Ovary (tissue), 3 donors: ENCODE data around the gene DISP1.

Experiments
- EP300 ChIP-seq: sonication (generic); formaldehyde crosslinking; IDR thresholded peaks from one replicate; pipeline ENCODE4 v1.6.1; 2017; ENCODE audit warnings: antibody characterized with exemption
- POLR2A ChIP-seq: fragments of 450-650 bp; IDR thresholded peaks from one replicate; pipeline ENCODE4 v1.6.1; 2017; ENCODE audit warnings: antibody characterized with exemption, mild to moderate bottlenecking, moderate library complexity
- TF ChIP-seq, protein P1 (sequence below), 3 donors: fragments of 450-650 bp in 2 of 3; fragments of 200-600 bp in 1 of 3; IDR thresholded peaks; one replicate each; pipeline versions ENCODE4 v1.5.1 to v1.8.0; 2016 to 2022; ENCODE audit warnings: antibody characterized with exemption in 3 of 3, mild to moderate bottlenecking in 1 of 3
- donor health status: DM: no; HTN: no; CAD: no.

DNA sequence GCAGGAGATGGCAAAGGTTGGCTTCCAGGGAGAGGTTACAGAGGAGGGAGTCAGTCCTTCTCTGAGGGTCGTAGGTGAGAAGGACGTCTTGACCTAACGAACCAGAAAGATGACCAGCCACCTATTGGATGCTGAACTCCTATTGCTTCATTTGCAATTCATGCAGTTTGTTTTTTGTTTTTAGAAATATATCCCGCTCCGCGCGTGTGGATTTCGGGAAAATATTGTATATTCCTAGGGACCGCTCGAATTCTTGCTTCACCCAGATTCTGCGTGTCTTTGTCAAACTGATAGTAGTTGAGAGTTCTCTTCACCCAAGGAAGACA, 564 bp downstream of the DISP1 start:
- TF ChIP-seq, protein P1, sequence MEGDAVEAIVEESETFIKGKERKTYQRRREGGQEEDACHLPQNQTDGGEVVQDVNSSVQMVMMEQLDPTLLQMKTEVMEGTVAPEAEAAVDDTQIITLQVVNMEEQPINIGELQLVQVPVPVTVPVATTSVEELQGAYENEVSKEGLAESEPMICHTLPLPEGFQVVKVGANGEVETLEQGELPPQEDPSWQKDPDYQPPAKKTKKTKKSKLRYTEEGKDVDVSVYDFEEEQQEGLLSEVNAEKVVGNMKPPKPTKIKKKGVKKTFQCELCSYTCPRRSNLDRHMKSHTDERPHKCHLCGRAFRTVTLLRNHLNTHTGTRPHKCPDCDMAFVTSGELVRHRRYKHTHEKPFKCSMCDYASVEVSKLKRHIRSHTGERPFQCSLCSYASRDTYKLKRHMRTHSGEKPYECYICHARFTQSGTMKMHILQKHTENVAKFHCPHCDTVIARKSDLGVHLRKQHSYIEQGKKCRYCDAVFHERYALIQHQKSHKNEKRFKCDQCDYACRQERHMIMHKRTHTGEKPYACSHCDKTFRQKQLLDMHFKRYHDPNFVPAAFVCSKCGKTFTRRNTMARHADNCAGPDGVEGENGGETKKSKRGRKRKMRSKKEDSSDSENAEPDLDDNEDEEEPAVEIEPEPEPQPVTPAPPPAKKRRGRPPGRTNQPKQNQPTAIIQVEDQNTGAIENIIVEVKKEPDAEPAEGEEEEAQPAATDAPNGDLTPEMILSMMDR (IDR thresholded peaks at IDR 0.05): no peak
- no peak for TF ChIP-seq POLR2A
- no peak for TF ChIP-seq EP300
